DND-41 (cell line): ENCODE data around the gene SNTG2.
A peak's percentile ranks its signal among the peaks of the same experiment; 100 is the strongest.
"Not testable (repeated sequence)": the region's sequence is repeated elsewhere in the genome, so short reads cannot be mapped to it uniquely, and the experiment has no call there.

Experiments
- ATAC-seq: fragments of 200-7000 bp; cut with Tn5 transposase; 3 replicates; pipeline ENCODE4 v1.9.1; 2021; ENCODE audit warnings: low read depth; ENCODE audit not compliant: insufficient read depth
- DNase-seq: peaks from one replicate; pipeline ENCODE4 v3.0.0-alpha.2; 2020
- H2AFZ ChIP-seq: 2 replicates; pipeline ENCODE4 v1.6.0; 2012; ENCODE audit warnings: low read depth, low read length
- H3K27ac ChIP-seq: 2 replicates; pipeline ENCODE4 v1.5.1; 2012; ENCODE audit warnings: low read length, inconsistent platforms
- H3K27me3 ChIP-seq: fragments of 200-600 bp; sonication (generic); 2 replicates; pipeline ENCODE4 v1.6.0; 2012; ENCODE audit warnings: low read length, mild to moderate bottlenecking, inconsistent platforms; ENCODE audit not compliant: insufficient read depth, poor library complexity
- H3K36me3 ChIP-seq: 2 replicates; pipeline ENCODE4 v1.5.1; 2012; ENCODE audit warnings: low read length, inconsistent platforms; ENCODE audit not compliant: insufficient read depth
- H3K4me1 ChIP-seq: 2 replicates; pipeline ENCODE4 v1.5.1; 2012; ENCODE audit warnings: mild to moderate bottlenecking, low read length; ENCODE audit not compliant: insufficient read depth
- H3K4me2 ChIP-seq: 2 replicates; pipeline ENCODE4 v1.6.0; 2012; ENCODE audit warnings: mild to moderate bottlenecking, moderate library complexity, low read length, inconsistent platforms; ENCODE audit not compliant: insufficient read depth
- H3K4me3 ChIP-seq, 2 experiments: fragments of 200-600 bp in 1 of 2; shearing (Covaris generic) in 1 of 2; 2 replicates each; pipeline ENCODE4 v1.5.1; 2012 to 2016; ENCODE audit warnings: inconsistent platforms in 2 of 2, low read length in 2 of 2, mild to moderate bottlenecking in 2 of 2, low read depth in 1 of 2, moderate library complexity in 1 of 2
- H3K79me2 ChIP-seq: 2 replicates; pipeline ENCODE4 v1.6.0; 2012; ENCODE audit warnings: low read length, inconsistent platforms; ENCODE audit not compliant: insufficient read depth
- H3K9ac ChIP-seq: 2 replicates; pipeline ENCODE4 v1.6.0; 2012; ENCODE audit warnings: low read depth, mild to moderate bottlenecking, inconsistent platforms, low read length, moderate library complexity
- H3K9me3 ChIP-seq: 2 replicates; pipeline ENCODE4 v1.5.1; 2012; ENCODE audit warnings: low read length, moderate library complexity, mild to moderate bottlenecking, inconsistent platforms; ENCODE audit not compliant: insufficient read depth, severe bottlenecking
- H4K20me1 ChIP-seq: 2 replicates; pipeline ENCODE4 v1.6.0; 2012; ENCODE audit warnings: low read length; ENCODE audit not compliant: insufficient read depth
- EZH2 ChIP-seq: IDR thresholded peaks from 3 replicates; pipeline ENCODE4 v1.6.1; 2012; ENCODE audit warnings: borderline replicate concordance, low read depth, mild to moderate bottlenecking, moderate library complexity, low read length, inconsistent platforms; ENCODE audit not compliant: severe bottlenecking
- TF ChIP-seq, protein P1 (sequence below): IDR thresholded peaks from 2 replicates; pipeline ENCODE4 v1.5.1; 2012; ENCODE audit warnings: borderline replicate concordance, low read length, moderate library complexity, mild to moderate bottlenecking; ENCODE audit not compliant: poor library complexity, severe bottlenecking; ENCODE audit errors: extremely low read depth

Gene SNTG2

DNA sequence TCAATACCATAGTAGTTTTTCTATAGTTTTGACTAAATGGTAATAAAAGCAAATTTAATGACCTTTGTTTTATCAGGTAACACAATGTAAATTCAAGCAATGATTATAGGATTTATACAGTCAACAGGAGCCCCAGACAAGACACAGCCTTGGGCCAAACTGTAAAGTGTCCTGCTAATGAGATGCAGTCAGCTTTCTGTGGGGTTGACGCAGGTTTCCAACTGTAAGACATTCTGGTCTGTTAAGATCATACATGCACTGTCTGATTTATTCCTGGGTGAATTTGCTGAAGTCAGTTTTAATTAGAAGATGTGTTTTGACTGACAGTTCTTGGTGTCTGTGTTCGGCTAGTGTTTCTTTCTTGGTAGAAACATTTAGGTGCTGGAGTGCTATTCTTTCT lies 180.3 kb downstream of the SNTG2 start:
- H3K79me2 ChIP-seq = no peaks in the 10 kb centered on the region
- H3K4me3 ChIP-seq = no peak overlapping the region
- no peaks in the 10 kb centered on the region for H3K9me3 ChIP-seq
- TF ChIP-seq, protein P1, sequence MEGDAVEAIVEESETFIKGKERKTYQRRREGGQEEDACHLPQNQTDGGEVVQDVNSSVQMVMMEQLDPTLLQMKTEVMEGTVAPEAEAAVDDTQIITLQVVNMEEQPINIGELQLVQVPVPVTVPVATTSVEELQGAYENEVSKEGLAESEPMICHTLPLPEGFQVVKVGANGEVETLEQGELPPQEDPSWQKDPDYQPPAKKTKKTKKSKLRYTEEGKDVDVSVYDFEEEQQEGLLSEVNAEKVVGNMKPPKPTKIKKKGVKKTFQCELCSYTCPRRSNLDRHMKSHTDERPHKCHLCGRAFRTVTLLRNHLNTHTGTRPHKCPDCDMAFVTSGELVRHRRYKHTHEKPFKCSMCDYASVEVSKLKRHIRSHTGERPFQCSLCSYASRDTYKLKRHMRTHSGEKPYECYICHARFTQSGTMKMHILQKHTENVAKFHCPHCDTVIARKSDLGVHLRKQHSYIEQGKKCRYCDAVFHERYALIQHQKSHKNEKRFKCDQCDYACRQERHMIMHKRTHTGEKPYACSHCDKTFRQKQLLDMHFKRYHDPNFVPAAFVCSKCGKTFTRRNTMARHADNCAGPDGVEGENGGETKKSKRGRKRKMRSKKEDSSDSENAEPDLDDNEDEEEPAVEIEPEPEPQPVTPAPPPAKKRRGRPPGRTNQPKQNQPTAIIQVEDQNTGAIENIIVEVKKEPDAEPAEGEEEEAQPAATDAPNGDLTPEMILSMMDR = no peak
- TF ChIP-seq EZH2 = no peak
- H3K9ac ChIP-seq = no peak overlapping the region
- no peaks in the 10 kb centered on the region for H4K20me1 ChIP-seq
- H3K27ac ChIP-seq = no peak overlapping the region
- H3K4me1 ChIP-seq = no peaks in the 10 kb centered on the region
- H3K4me2 ChIP-seq = no peak overlapping the region
- H3K36me3 ChIP-seq = no peaks in the 10 kb centered on the region
- no peaks in the 10 kb centered on the region for H3K27me3 ChIP-seq
- DNase-seq = no peak
- no peak overlapping the region for H2AFZ ChIP-seq
- no peak for ATAC-seq

DNA sequence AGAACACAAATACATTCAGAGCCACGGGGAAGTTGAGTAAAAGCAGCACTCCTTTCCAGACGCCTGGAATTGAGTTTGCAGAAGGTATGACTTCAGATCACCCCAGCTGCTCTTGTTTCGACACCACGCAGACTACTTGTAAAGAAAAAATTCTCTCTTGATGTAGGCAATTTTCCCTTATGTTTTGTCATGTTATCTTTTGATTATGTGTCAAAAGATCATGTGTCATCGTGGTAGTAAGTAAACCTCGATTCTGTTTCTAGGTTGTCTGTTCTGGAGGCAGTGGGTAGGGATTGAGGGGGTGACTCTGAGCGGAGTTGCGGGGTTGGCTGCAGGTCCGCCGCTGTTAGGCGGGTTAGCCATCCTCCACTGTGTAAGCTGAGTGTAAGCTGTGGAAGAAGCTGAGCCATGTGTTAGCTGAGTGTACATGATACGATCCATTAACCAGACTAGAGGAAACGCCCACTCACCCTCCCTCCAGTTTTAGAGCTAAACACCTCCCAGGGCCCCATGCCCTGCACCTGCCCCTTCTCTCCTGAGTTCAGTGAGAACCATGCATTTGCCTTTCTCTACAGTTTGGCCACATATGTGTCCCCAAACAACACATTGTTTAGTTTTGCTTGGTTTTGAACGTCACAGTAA lies 181.8 kb downstream of the SNTG2 start:
- Histone ChIP-seq H3K4me2 (no peak overlapping the region), H3K36me3 (no peaks in the 10 kb centered on the region), H3K79me2 (no peaks in the 10 kb centered on the region), H3K9ac (no peak overlapping the region), H3K27me3 (no peaks in the 10 kb centered on the region), H2AFZ (no peak overlapping the region), H3K4me1 (no peaks in the 10 kb centered on the region), H4K20me1 (no peaks in the 10 kb centered on the region), H3K9me3 (no peaks in the 10 kb centered on the region), H3K27ac (no peak overlapping the region), H3K4me3 (no peak overlapping the region)
- DNase-seq (no peak), ATAC-seq (peak; percentile 50; the same call in 2 of the 3 replicates)
- TF ChIP-seq, protein P1 = no peak
- TF ChIP-seq EZH2 = no peak

DNA sequence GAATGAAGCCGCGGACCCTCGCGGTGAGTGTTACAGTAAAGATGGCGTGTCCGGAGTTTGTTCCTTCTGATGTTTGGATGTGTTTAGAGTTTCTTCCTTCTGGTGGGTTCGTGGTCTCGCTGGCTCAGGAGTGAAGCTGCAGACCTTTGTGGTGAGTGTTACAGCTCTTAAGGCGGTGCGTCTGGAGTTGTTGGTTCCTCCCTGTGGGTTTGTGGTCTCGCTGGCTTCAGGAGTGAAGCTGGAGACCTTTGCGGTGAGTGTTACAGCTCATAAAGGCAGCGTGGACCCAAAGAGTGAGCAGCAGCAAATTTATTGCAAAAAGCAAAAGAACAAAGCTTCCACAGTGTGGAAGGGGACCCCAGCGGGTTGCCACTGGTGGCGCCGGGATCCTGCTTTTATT lies 183.2 kb downstream of the SNTG2 start:
- not testable (repeated sequence) for H2AFZ ChIP-seq, H3K4me3 ChIP-seq, H3K4me1 ChIP-seq, H3K9ac ChIP-seq, H3K27ac ChIP-seq, ATAC-seq, H3K79me2 ChIP-seq, H3K27me3 ChIP-seq, H4K20me1 ChIP-seq, H3K9me3 ChIP-seq, H3K4me2 ChIP-seq, H3K36me3 ChIP-seq
- peak; percentile 54 for DNase-seq

DNA sequence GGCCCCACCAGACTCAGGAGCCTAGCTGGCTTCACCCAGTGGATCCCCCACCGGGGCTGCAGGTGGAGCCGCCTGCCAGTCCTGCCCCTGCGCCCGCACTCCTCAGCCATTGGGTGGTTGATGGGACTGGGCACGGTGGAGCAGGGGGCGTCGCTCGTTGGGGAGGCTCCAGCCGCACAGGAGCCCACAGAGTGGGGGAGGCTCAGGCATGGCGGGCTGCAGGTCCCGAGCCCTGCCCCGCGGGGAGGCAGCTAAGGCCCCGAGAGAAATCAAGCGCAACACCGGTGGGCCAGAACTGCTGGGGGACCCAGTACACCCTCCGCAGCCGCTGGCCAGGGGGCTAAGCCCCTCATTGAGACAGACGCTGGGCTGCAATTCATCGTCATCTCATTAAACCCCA lies 184.0 kb downstream of the SNTG2 start:
- no peaks in the 10 kb centered on the region for H3K79me2 ChIP-seq
- H4K20me1 ChIP-seq = no peaks in the 10 kb centered on the region
- H3K36me3 ChIP-seq = peaks cover 6% of the 10 kb centered on the region; the same call in 1 of the 2 replicates
- no peak for DNase-seq
- H3K27ac ChIP-seq = no peak overlapping the region
- H3K9ac ChIP-seq = no peak overlapping the region
- H2AFZ ChIP-seq = no peak overlapping the region
- no peaks in the 10 kb centered on the region for H3K9me3 ChIP-seq
- no peak overlapping the region for H3K4me2 ChIP-seq
- H3K27me3 ChIP-seq = no peaks in the 10 kb centered on the region
- ATAC-seq = no peak
- no peak for TF ChIP-seq EZH2
- TF ChIP-seq, protein P1 = no peak
- no peaks in the 10 kb centered on the region for H3K4me1 ChIP-seq
- no peak overlapping the region for H3K4me3 ChIP-seq
